BE2C (cell line): ENCODE data around the gene ZNF555.

Source experiments
- DNase-seq: peaks from one replicate; pipeline ENCODE4 v3.0.0-alpha.2; 2020
- H3K27me3 ChIP-seq: fragments of 250-450 bp; sonication (Bioruptor Pico); 2 replicates; pipeline ENCODE4 v1.5.1; 2020; ENCODE audit warnings: mild to moderate bottlenecking
- H3K36me3 ChIP-seq: fragments of 250-450 bp; sonication (Bioruptor Pico); 2 replicates; pipeline ENCODE4 v1.5.1; 2020; ENCODE audit warnings: mild to moderate bottlenecking
- H3K4me1 ChIP-seq: fragments of 250-450 bp; sonication (Bioruptor Pico); 2 replicates; pipeline ENCODE4 v1.5.1; 2020
- H3K4me3 ChIP-seq: 2 replicates; pipeline ENCODE4 v1.5.1; 2011; ENCODE audit warnings: low read depth, low read length
- H3K9me3 ChIP-seq: fragments of 250-450 bp; sonication (Bioruptor Pico); 2 replicates; pipeline ENCODE4 v1.5.1; 2020
- CTCF ChIP-seq: IDR thresholded peaks from 2 replicates; pipeline ENCODE4 v1.5.1; 2012; ENCODE audit warnings: mild to moderate bottlenecking, low read depth, low read length

The ZNF555 gene

GRCh38 chr19:2796659-2797266 lies 44.5 kb upstream of the ZNF555 start:
- H3K36me3 ChIP-seq: peaks cover 94% of the 10 kb centered on the region

GRCh38 chr19:2797280-2797679 lies 44.0 kb upstream of the ZNF555 start:
- TF ChIP-seq CTCF: no peak
- no peaks in the 10 kb centered on the region for H3K4me1 ChIP-seq
- H3K27me3 ChIP-seq: no peaks in the 10 kb centered on the region
- H3K9me3 ChIP-seq: no peaks in the 10 kb centered on the region
- peaks cover 93% of the 10 kb centered on the region for H3K36me3 ChIP-seq
- DNase-seq: no peak
- H3K4me3 ChIP-seq: no peak overlapping the region

More at GRCh38 chr19:2796659-2797266, 44.5 kb upstream of the ZNF555 start:
- Histone ChIP-seq H3K9me3 (no peaks in the 10 kb centered on the region), H3K4me3 (no peak overlapping the region), H3K4me1 (no peaks in the 10 kb centered on the region), H3K27me3 (no peaks in the 10 kb centered on the region)
- no peak for TF ChIP-seq CTCF
- no peak for DNase-seq

- no peak for TF ChIP-seq CTCF
- Histone ChIP-seq H3K27me3 (no peaks in the 10 kb centered on the region), H3K4me1 (no peaks in the 10 kb centered on the region), H3K9me3 (no peaks in the 10 kb centered on the region), H3K36me3 (peaks cover 95% of the 10 kb centered on the region), H3K4me3 (no peak overlapping the region)
- no peak for DNase-seq
Observed at GRCh38 chr19:2798158-2798685, 43.1 kb upstream of the ZNF555 start.

GRCh38 chr19:2798733-2799132 lies 42.5 kb upstream of the ZNF555 start:
- no peak overlapping the region for H3K4me3 ChIP-seq
- DNase-seq: no peak
- no peaks in the 10 kb centered on the region for H3K4me1 ChIP-seq
- no peak for TF ChIP-seq CTCF
- H3K36me3 ChIP-seq: peaks cover 95% of the 10 kb centered on the region
- H3K27me3 ChIP-seq: no peaks in the 10 kb centered on the region
- no peaks in the 10 kb centered on the region for H3K9me3 ChIP-seq

DNA sequence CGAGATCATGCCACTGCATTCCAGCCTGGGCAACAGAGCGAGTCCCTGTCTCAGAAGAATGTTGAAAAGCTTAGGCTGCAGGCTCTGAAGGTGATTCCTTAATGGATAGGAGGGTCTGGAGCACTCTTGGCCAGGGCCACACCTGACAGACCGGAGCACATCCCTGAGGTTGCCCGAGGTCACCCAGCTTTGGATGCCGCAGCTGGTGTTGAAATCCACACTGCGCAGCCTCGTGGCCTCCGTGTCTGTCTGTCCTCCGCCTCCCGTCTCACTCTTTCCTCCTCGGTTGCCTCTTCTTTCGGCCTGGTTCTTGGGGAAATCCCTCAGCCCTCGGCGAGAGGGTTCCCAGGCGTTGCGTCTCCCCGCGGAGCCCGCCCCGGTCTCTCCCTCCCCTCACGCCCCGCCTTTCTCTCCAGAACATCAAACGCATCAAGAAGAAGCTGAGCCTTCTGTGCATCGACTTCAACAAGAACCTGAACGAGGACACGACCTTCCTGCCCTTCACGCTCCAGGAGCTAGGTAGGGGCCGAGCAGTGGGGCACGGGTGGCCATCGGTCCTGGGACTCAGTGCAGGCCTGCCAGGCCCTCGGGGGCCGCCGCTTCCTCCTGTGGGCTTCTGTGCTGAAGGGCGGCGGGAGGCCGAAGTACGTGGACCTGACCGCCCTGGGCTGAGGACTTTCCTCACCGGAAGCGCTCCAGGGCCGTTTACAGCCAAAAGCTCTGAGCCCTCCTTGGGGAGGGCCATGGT lies 41.8 kb upstream of the ZNF555 start:
- no peaks in the 10 kb centered on the region for H3K27me3 ChIP-seq
- H3K36me3 ChIP-seq: peaks cover 95% of the 10 kb centered on the region
- no peak overlapping the region for H3K4me3 ChIP-seq
- DNase-seq: no peak
- TF ChIP-seq CTCF: no peak
- H3K4me1 ChIP-seq: no peaks in the 10 kb centered on the region
- H3K9me3 ChIP-seq: no peaks in the 10 kb centered on the region

DNA sequence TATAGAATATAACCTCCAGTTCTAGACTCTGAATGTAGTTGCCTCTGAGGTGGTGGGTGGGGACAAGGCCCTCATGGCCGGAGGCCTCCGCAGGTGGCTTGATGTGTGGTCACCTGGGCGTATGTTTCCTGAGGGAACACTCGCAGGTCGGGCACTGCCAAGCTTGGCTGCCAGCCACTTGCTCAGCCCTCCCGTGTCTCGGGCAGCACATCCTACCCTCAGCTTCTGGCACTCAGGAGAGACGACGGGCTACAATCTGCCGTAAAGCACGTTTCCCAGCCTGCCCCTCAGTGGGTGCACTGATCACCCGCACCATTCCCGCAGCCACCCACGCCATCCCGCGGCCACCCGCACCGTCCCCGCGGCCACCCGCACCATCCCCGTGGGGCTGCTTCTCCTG lies 40.8 kb upstream of the ZNF555 start:
- TF ChIP-seq CTCF: no peak
- H3K9me3 ChIP-seq: no peaks in the 10 kb centered on the region
- H3K27me3 ChIP-seq: no peaks in the 10 kb centered on the region
- no peaks in the 10 kb centered on the region for H3K4me1 ChIP-seq
- no peak for DNase-seq
- no peak overlapping the region for H3K4me3 ChIP-seq
- H3K36me3 ChIP-seq: peaks cover 95% of the 10 kb centered on the region
